Measurements from ENCODE around the gene UBA5.

UBA5 gene

GRCh38 chr3:132690040-132690439 is 29.9 kb downstream of the UBA5 start:
- no peak overlapping the region for H3K4me3 ChIP-seq (ENCODE audit: low read length)
- no peaks in the 10 kb centered on the region for H3K4me1 ChIP-seq (ENCODE audit: control insufficient read depth, insufficient read depth, low read length)
- no peak overlapping the region for H3K9ac ChIP-seq (ENCODE audit: low read length)
- no peaks in the 10 kb centered on the region for H3K9me3 ChIP-seq (ENCODE audit: control insufficient read depth, low read length)
- no peaks in the 10 kb centered on the region for H3K27me3 ChIP-seq (ENCODE audit: control insufficient read depth, insufficient read depth, low read length)
- no peaks in the 10 kb centered on the region for H3K36me3 ChIP-seq (ENCODE audit: control insufficient read depth, insufficient read depth, low read length)

GRCh38 chr3:132694991-132695390 is 34.9 kb downstream of the UBA5 start:
- Histone ChIP-seq H3K4me1 (ENCODE audit: control insufficient read depth, insufficient read depth, low read length) (no peaks in the 10 kb centered on the region), H3K36me3 (ENCODE audit: control insufficient read depth, insufficient read depth, low read length) (no peaks in the 10 kb centered on the region), H3K9me3 (ENCODE audit: control insufficient read depth, low read length) (no peaks in the 10 kb centered on the region), H3K27me3 (ENCODE audit: control insufficient read depth, insufficient read depth, low read length) (no peaks in the 10 kb centered on the region), H3K4me3 (ENCODE audit: low read length) (no peak overlapping the region), H3K9ac (ENCODE audit: low read length) (no peak overlapping the region)

- no peaks in the 10 kb centered on the region for H3K4me1 ChIP-seq (ENCODE audit: control insufficient read depth, insufficient read depth, low read length)
- no peaks in the 10 kb centered on the region for H3K27me3 ChIP-seq (ENCODE audit: control insufficient read depth, insufficient read depth, low read length)
- H3K4me3 ChIP-seq (ENCODE audit: low read length): no peak overlapping the region
- H3K9me3 ChIP-seq (ENCODE audit: control insufficient read depth, low read length): no peaks in the 10 kb centered on the region
- no peaks in the 10 kb centered on the region for H3K36me3 ChIP-seq (ENCODE audit: control insufficient read depth, insufficient read depth, low read length)
- H3K9ac ChIP-seq (ENCODE audit: low read length): no peak overlapping the region
Measured at GRCh38 chr3:132695422-132695821, 35.3 kb downstream of the UBA5 start.

GRCh38 chr3:132703733-132704132 is 43.6 kb downstream of the UBA5 start:
- H3K9me3 ChIP-seq (ENCODE audit: control insufficient read depth, low read length): no peaks in the 10 kb centered on the region
- H3K27me3 ChIP-seq (ENCODE audit: control insufficient read depth, insufficient read depth, low read length): no peaks in the 10 kb centered on the region
- H3K4me1 ChIP-seq (ENCODE audit: control insufficient read depth, insufficient read depth, low read length): no peaks in the 10 kb centered on the region
- no peak overlapping the region for H3K4me3 ChIP-seq (ENCODE audit: low read length)
- H3K9ac ChIP-seq (ENCODE audit: low read length): no peak overlapping the region
- H3K36me3 ChIP-seq (ENCODE audit: control insufficient read depth, insufficient read depth, low read length): no peaks in the 10 kb centered on the region

- Histone ChIP-seq H3K9me3 (ENCODE audit: control insufficient read depth, low read length) (no peaks in the 10 kb centered on the region), H3K4me1 (ENCODE audit: control insufficient read depth, insufficient read depth, low read length) (no peaks in the 10 kb centered on the region), H3K27me3 (ENCODE audit: control insufficient read depth, insufficient read depth, low read length) (no peaks in the 10 kb centered on the region), H3K36me3 (ENCODE audit: control insufficient read depth, insufficient read depth, low read length) (no peaks in the 10 kb centered on the region), H3K9ac (ENCODE audit: low read length) (no peak overlapping the region), H3K4me3 (ENCODE audit: low read length) (no peak overlapping the region)
Measured at GRCh38 chr3:132709761-132710160, 49.6 kb downstream of the UBA5 start.

- Histone ChIP-seq H3K4me3 (ENCODE audit: low read length) (no peak overlapping the region), H3K9ac (ENCODE audit: low read length) (no peak overlapping the region), H3K36me3 (ENCODE audit: control insufficient read depth, insufficient read depth, low read length) (no peaks in the 10 kb centered on the region), H3K27me3 (ENCODE audit: control insufficient read depth, insufficient read depth, low read length) (no peaks in the 10 kb centered on the region), H3K4me1 (ENCODE audit: control insufficient read depth, insufficient read depth, low read length) (no peaks in the 10 kb centered on the region), H3K9me3 (ENCODE audit: control insufficient read depth, low read length) (no peaks in the 10 kb centered on the region)
Measured at GRCh38 chr3:132710311-132710710, 50.2 kb downstream of the UBA5 start.

- Histone ChIP-seq H3K9me3 (ENCODE audit: control insufficient read depth, low read length) (no peaks in the 10 kb centered on the region), H3K36me3 (ENCODE audit: control insufficient read depth, insufficient read depth, low read length) (no peaks in the 10 kb centered on the region), H3K4me1 (ENCODE audit: control insufficient read depth, insufficient read depth, low read length) (no peaks in the 10 kb centered on the region)
Measured at GRCh38 chr3:132713977-132714727, 54.0 kb downstream of the UBA5 start.

GRCh38 chr3:132716372-132716771 is 56.2 kb downstream of the UBA5 start:
- no peak overlapping the region for H3K9ac ChIP-seq (ENCODE audit: low read length)

More at GRCh38 chr3:132713977-132714727, 54.0 kb downstream of the UBA5 start:
- no peak overlapping the region for H3K4me3 ChIP-seq (ENCODE audit: low read length)
- H3K9ac ChIP-seq (ENCODE audit: low read length): no peak overlapping the region
- H3K27me3 ChIP-seq (ENCODE audit: control insufficient read depth, insufficient read depth, low read length): no peaks in the 10 kb centered on the region

GRCh38 chr3:132720228-132720627 is 60.1 kb downstream of the UBA5 start:
- no peak overlapping the region for H3K9ac ChIP-seq (ENCODE audit: low read length)
- no peaks in the 10 kb centered on the region for H3K36me3 ChIP-seq (ENCODE audit: control insufficient read depth, insufficient read depth, low read length)

More at GRCh38 chr3:132716372-132716771, 56.2 kb downstream of the UBA5 start:
- Histone ChIP-seq H3K4me3 (ENCODE audit: low read length) (no peak overlapping the region), H3K9me3 (ENCODE audit: control insufficient read depth, low read length) (no peaks in the 10 kb centered on the region), H3K36me3 (ENCODE audit: control insufficient read depth, insufficient read depth, low read length) (no peaks in the 10 kb centered on the region), H3K27me3 (ENCODE audit: control insufficient read depth, insufficient read depth, low read length) (no peaks in the 10 kb centered on the region), H3K4me1 (ENCODE audit: control insufficient read depth, insufficient read depth, low read length) (peaks cover 8% of the 10 kb centered on the region)

GRCh38 chr3:132721479-132722164 is 61.5 kb downstream of the UBA5 start:
- Histone ChIP-seq H3K4me1 (ENCODE audit: control insufficient read depth, insufficient read depth, low read length) (peaks cover 8% of the 10 kb centered on the region), H3K27me3 (ENCODE audit: control insufficient read depth, insufficient read depth, low read length) (no peaks in the 10 kb centered on the region), H3K9me3 (ENCODE audit: control insufficient read depth, low read length) (no peaks in the 10 kb centered on the region), H3K9ac (ENCODE audit: low read length) (peak overlapping the region; percentile 71), H3K4me3 (ENCODE audit: low read length) (peak overlapping the region; percentile 68), H3K36me3 (ENCODE audit: control insufficient read depth, insufficient read depth, low read length) (no peaks in the 10 kb centered on the region)

More at GRCh38 chr3:132720228-132720627, 60.1 kb downstream of the UBA5 start:
- H3K4me3 ChIP-seq (ENCODE audit: low read length): no peak overlapping the region
- no peaks in the 10 kb centered on the region for H3K9me3 ChIP-seq (ENCODE audit: control insufficient read depth, low read length)
- H3K4me1 ChIP-seq (ENCODE audit: control insufficient read depth, insufficient read depth, low read length): peaks cover 8% of the 10 kb centered on the region
- no peaks in the 10 kb centered on the region for H3K27me3 ChIP-seq (ENCODE audit: control insufficient read depth, insufficient read depth, low read length)

- Histone ChIP-seq H3K9ac (ENCODE audit: low read length) (peak within 1 kb of the TSS; percentile 71), H3K27me3 (ENCODE audit: control insufficient read depth, insufficient read depth, low read length) (no peaks in the 10 kb centered on the region), H3K36me3 (ENCODE audit: control insufficient read depth, insufficient read depth, low read length) (no peaks in the 10 kb centered on the region), H3K9me3 (ENCODE audit: control insufficient read depth, low read length) (no peaks in the 10 kb centered on the region), H3K4me3 (ENCODE audit: low read length) (peak within 1 kb of the TSS; percentile 68), H3K4me1 (ENCODE audit: control insufficient read depth, insufficient read depth, low read length) (peaks cover 8% of the 10 kb centered on the region)
Measured at GRCh38 chr3:132722165-132723023, 62.3 kb downstream of the UBA5 start, which contains the start of gene NPHP3. Gene NPHP3 (minus strand): TSS chr3:132722409. CDS start chr3:132722355, 54 bp downstream.
